Stimulated activated CD8-positive, alpha-beta memory T cell treated with anti-CD3 and anti-CD28 coated beads, Interleukin-15, amount 100 ng/mL, for 4 hours (primary cell): ENCODE measurements around the gene ABCF3.

Experiments used
- DNase-seq, 2 donors: peaks; one replicate each; pipeline ENCODE4 v3.0.0-alpha.2; 2020; ENCODE audit warnings: low read depth in 2 of 2

ABCF3 gene

DNA sequence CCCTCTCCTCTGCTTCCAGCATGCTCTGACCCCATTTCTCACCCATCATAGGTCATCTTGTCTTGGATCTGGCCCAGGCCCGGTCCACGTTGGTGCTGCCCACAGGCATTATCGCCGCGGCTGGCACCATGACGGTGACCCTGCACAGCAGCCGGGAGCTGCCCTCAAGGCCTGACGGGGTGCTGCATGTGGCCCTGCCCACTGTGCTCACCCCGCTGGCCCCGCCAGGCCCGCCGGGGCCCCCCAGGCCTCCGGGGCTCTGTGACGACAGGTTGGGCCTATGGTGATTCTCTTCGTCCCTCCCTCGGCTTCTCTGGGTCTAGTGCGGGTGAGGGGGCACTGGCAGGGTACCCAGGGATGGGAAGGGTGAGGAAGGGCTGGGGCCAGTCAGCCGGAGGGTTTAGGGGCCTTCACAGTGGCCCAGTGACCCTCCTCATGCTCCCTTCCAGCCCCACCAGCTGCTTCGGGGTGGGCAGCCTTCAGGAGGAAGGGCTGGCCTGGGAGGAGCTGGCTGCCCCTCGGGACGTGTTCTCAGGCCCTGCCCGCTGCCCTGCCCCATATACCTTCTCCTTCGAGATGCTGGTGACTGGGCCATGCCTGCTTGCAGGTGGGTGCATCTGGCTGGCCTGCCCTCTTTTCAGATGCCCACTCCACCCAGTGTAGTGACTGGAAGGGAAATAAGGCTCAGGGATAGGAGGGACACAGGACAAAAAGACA, 47.3 kb downstream of the ABCF3 start:
- DNase-seq = no peak

- DNase-seq = no peak
Observed at GRCh38 chr3:184234224-184234623, 48.2 kb downstream of the ABCF3 start.

DNA sequence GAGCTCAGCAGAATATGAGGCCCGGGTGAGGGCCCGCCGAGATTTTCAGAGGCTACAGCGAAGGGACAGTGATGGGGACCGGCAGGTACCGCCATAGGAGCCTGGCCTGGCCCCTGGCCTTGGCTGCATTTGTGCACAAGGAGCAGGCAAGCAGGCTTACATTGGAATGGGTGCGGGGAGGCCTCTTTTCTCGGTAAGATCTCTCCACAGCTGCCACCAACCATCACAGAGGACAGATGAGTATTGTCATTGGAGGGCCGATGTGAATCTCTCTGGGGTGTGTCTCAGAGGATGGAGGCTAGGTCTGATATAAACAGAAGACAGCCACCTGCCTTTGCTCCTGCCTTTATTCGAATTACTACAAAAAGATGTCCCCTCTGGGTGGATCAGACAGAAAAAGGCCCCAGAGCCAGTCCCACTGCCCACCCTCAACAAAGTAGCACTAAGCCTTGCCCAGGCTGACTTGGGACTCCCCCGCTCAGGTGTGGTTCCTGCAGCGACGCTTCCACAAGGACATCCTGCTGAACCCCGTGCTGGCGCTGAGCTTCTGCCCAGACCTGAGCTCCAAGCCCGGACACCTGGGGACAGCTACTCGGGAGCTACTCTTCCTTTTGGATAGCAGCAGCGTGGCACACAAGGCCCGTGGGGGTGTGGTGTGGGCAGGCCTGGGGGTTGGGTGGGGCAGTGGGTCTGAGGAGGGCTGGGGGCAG, 48.8 kb downstream of the ABCF3 start:
- DNase-seq = no peak

GRCh38 chr3:184235381-184236032, 49.5 kb downstream of the ABCF3 start:
- no peak for DNase-seq

DNA sequence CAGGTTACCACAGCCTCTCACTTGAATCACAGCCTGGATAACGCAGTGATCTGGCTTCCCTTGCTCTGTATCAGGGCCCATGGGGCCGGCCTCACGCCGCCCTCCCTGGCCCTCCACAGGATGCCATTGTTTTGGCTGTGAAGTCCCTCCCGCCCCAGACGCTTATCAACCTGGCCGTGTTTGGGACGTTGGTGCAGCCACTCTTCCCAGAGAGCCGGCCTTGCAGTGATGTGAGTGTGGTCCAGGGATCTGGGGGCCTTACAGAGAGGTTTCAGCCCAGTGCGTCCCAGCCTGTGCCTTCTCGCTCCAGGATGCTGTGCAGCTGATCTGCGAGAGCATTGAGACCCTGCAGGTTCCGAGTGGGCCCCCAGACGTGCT, 50.0 kb downstream of the ABCF3 start:
- no peak for DNase-seq

DNA sequence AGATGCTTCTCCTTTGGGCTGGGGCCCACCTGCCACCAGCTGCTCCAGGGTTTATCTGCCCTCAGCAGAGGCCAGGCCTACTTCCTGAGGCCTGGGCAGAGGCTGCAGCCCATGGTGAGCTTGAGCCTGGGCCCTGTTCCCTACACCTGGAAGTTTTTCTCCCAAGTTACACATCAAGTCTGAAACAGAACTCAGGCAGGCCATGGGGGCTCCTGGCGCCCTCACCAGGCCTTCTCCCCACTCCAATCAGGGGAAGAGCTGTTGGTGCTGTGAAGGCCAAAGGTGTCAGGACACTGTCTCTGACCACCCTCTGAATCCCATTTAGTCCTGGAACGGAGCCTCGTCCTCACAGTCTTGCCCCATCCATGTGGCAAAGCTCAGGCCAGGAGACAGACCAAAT, 50.6 kb downstream of the ABCF3 start:
- no peak for DNase-seq

DNA sequence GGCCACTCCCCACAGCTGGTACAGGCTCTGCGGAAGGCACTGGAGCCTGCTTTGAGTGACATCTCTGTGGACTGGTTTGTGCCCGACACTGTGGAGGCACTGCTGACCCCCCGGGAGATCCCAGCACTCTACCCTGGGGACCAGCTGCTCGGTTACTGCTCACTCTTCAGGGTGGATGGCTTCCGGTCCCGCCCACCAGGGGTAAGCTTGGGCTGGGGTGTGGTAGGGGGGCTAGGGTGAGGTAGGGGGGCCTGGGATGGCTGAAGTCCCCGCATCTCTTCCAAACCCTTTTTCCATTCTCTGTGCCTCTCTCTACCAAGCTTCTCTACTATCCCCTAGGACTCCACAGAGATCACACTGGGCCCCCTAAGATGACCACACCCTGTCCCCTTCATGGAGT, 51.2 kb downstream of the ABCF3 start:
- no peak for DNase-seq

DNA sequence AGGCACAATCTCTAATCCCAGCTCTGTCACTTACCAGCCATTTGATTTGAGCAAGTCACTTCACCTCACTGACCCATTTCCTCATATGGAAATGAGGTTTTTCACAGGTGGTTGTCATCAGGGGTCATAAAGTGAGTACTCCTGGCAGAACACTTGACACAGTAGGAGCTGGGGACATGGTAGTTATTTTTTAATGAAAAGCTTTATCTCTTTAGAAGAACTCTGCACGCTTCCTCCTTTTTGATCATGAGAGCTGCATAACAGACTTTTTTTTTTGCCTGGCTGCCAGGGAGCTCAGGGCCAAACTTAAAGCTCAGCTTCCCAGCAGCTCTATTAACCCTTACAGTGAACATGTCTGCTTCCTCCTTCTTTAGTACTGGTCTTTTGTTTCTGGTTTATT, 51.8 kb downstream of the ABCF3 start:
- DNase-seq = no peak

GRCh38 chr3:184238246-184238818, 52.3 kb downstream of the ABCF3 start:
- DNase-seq = no peak

GRCh38 chr3:184239221-184239620, 53.2 kb downstream of the ABCF3 start:
- no peak for DNase-seq

- no peak for DNase-seq
Observed at GRCh38 chr3:184239708-184240107, 53.7 kb downstream of the ABCF3 start.

DNA sequence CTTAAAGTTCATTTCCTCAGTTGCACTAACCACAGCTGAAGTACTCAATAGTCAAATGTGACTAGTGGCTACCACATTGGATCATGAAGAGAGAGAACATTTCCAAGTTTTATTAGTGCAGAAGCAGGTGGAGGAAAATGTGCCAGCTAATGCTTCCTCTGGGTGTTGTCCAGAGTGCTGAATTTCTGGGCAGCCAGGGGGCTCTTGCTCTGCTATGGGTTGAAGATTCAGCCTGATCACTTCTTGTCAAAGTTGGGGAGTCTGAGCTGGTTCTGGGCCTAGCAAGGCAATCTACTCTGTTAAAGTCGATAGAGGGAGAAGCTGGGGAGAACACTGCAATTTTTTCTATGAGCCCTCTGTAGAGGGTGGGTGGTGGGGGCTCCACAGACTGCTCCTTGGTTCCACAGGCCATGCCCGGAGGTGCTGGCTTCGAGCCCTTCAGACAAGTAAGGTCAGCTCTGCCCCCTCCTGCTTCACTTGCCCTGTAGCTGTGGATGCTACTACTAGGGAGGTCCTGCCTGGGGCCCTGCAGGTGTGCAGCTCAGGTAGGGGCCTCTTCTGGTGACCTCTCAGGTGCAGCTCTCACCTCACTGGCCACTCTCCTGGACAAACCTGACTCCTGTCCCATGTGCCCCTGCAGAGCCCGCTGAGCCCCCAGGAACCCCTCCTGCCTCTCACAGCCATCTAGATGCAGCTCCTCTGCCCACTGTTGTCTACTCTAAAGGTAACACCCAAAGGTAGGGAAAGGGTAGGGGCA, 54.6 kb downstream of the ABCF3 start:
- no peak for DNase-seq

GRCh38 chr3:184241141-184241446, 55.1 kb downstream of the ABCF3 start:
- no peak for DNase-seq

GRCh38 chr3:184241447-184242296, 55.7 kb downstream of the ABCF3 start:
- DNase-seq = no peak

DNA sequence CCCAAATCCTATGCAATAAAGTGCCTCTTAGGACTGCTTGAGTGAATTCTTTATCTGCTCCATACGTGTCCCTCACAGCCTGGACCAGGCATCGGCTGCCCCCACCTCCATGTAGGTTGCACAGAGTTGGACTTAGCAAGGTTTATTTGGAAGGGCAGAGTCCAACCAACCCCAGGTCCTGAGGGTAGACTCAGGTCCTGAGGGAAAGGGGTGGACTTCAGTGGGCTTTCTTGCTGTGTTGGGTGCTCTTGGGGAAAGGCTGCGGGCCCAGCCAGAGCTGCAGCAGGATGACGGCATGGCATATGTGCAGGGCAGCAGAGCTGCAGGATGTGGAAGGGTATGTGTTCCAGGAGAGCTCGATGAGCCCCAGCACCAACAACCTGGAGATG, 56.3 kb downstream of the ABCF3 start:
- DNase-seq = no peak
